ENCODE results near the gene CYP2A7.
"Not testable (repeated sequence)": the region's sequence is repeated elsewhere in the genome, so short reads cannot be mapped to it uniquely, and the experiment has no call there.

The CYP2A7 gene

DNA sequence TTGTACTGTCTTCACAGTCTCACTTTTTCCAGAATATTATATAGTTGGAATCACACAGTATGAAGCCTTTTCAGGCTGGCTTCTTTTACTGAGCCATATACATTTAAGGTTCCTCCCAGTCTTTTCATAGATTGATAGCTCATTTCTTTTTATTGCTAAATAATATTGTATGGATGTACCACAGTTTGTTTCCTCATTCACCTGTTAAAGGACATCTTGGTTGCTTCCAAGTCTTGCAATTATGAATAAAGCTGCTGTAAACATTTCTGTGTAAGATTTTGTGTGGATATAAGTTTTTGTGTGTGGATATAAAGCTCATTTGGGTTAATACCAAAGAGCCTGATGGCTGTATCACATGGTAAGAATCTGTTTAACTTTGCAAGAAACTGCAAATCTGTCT lies 24.5 kb upstream of the CYP2A7 start:
- H3K4me1 Mint-ChIP-seq = peaks cover 14% of the 10 kb centered on the region
- no peak for ATAC-seq
- DNase-seq (ENCODE audit: low spot score in 2 of 2) = no peak
- H3K9me3 Mint-ChIP-seq = no peaks in the 10 kb centered on the region
- no peak overlapping the region for H3K4me3 Mint-ChIP-seq
- H3K36me3 Mint-ChIP-seq = no peaks in the 10 kb centered on the region
- H3K27ac Mint-ChIP-seq = no peak overlapping the region

DNA sequence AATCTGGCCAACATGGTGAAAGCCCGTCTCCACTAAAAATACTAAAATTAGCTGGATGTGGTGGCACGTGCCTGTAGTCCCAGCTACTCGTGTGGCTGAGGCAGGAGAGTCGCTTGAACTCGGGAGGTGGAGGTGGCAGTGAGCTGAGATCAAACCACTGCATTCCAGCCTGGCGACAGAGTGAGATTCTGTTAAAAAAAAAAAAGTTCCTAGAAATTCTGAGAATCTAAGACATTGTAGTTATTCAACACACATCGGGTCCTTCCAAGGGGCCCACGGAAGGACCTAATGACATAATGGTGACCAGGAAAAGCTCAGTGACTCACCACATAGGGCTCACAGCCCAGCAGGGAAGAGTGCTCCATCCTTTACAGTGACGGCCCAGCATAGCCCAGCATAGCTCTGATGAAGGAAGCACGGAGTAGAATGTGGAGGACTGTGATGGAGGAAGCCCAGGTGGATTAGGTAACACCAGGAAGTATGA lies 22.7 kb upstream of the CYP2A7 start:
- H3K4me3 Mint-ChIP-seq; H3K9me3 Mint-ChIP-seq; ATAC-seq; H3K36me3 Mint-ChIP-seq; H3K27ac Mint-ChIP-seq; DNase-seq (ENCODE audit: low spot score in 2 of 2): not testable (repeated sequence)
- peaks cover 25% of the 10 kb centered on the region for H3K4me1 Mint-ChIP-seq

DNA sequence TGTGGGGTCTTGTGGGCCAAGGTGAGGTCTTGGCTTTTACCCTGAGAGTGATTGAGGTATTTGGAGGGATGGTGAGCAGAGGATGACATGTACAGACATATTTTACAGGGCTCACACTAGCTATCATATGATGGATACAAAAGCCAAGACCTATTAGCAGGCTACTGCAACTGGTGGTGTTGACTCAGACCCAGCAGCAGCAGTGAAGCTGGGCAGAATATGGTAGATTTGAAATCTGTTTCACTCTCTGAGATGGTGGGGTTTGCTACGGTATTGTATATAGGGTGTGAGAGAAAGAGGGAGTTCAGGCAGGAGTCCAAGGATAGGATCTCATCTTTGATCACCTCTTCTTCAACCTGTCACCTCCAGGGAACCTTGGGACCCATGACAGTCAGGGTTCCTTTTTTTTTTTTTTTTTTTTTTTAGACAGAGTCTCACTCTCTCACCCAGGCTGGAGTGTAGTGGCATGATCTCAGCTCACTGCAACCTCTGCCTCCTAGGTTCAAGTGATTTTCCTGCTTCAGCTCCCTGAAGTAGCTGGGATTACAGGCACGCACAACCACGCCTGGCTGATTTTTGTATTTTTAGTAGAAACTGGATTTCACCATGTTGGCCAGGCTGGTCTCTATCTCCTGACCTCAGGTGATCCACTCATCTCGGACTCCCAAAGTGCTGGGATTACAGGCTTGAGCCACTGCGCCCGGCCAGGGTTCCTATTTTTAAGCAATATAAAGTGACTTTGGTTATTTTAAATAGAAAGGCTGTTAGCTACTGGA lies 20.1 kb upstream of the CYP2A7 start:
- not testable (repeated sequence) for H3K9me3 Mint-ChIP-seq; H3K4me3 Mint-ChIP-seq; H3K36me3 Mint-ChIP-seq; DNase-seq (ENCODE audit: low spot score in 2 of 2); ATAC-seq; H3K27ac Mint-ChIP-seq
- peaks cover 13% of the 10 kb centered on the region for H3K4me1 Mint-ChIP-seq

DNA sequence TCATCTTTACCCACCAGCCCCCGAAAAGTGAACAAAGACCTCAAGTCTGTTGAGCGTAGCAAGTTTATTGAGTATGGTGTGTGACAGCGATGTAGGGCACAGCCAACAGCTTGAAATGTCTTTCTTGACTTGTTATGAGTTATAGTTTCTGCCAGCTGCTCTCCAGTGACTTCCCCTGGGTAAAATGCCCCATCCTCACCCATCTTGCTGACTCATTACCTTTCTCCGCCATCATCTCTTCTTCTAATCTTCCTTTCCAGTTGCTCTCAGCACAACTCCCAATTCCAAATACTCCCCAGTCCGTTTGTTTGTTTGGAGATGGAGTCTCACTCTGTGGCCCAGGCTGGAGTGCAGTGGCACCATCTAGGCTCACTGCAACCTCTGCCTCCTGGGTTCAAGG lies 18.5 kb upstream of the CYP2A7 start:
- H3K27ac Mint-ChIP-seq = peak overlapping the region; percentile 64
- not testable (repeated sequence) for H3K36me3 Mint-ChIP-seq; ATAC-seq; DNase-seq (ENCODE audit: low spot score in 2 of 2); H3K9me3 Mint-ChIP-seq; H3K4me3 Mint-ChIP-seq
- peaks cover 13% of the 10 kb centered on the region for H3K4me1 Mint-ChIP-seq

DNA sequence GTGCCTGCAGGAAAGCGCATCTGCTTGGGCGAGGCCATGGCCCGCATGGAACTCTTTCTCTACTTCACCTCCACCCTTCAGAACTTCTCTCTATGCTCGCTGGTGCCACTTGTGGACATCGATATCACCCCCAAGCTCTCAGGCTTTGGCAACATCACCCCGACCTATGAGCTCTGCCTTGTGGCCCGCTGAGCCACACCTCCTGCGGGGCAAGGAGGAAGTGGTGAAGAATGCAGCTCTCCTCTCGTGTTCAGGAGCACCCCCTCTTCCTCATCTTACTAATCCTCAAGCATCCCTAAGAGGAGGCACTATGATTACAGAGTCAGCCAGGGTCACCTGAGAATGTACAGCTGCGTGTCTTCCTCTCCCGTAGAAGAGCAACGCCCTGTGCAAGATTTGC lies 17.9 kb upstream of the CYP2A7 start:
- H3K4me3 Mint-ChIP-seq; H3K36me3 Mint-ChIP-seq; H3K9me3 Mint-ChIP-seq; DNase-seq (ENCODE audit: low spot score in 2 of 2): not testable (repeated sequence)
- Mint-ChIP-seq H3K27ac (peak overlapping the region; percentile 64), H3K4me1 (peaks cover 13% of the 10 kb centered on the region)
- ATAC-seq = peak; percentile 69

DNA sequence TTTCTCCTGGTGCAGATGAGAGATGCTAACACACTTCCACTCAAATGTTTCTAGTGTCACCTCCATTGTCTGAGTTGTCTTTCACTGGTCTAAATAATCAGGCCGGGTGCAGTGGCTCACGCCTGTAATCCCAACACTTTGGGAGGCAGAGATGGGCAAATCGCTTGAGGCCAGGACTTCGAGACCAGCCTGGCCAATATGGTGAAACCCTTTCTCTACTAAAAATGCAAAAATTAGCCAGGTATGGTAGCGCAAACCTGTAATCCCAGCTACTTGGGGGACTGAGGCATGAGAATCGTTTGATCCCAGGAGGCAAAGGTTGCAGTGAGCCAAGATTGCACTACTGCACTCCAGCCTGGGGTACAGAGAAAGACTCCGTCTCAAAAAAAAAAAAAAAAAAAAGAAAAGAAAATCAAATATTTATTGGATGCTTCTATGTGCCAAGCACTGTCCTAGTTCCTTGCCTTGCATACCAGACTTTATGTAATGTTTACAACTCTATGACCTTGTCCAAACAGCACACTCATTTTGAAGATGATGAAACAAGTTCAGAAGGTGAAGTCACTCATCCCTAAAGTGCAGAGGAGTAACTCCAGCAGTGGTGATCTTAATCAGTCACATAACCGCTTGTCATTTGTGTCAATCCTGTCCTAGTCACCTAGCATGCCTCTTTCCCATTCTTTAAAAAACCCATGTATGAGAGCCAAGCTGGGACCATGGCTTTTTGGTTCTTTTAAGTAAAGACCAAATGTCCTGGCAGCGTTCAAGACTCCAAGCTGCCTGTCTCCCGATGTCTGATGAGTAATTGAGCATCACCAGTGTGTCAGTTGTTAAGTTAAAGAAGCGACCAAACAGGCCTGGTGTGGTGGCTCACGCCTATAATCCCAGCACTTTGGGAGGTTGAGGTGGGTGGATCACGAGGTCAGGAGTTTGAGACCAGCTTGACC lies 15.1 kb upstream of the CYP2A7 start:
- H3K9me3 Mint-ChIP-seq; H3K36me3 Mint-ChIP-seq; H3K4me3 Mint-ChIP-seq; DNase-seq (ENCODE audit: low spot score in 2 of 2): not testable (repeated sequence)
- peak; percentile 89 for ATAC-seq
- H3K4me1 Mint-ChIP-seq = peaks cover 13% of the 10 kb centered on the region
- H3K27ac Mint-ChIP-seq = peak overlapping the region; percentile 18

DNA sequence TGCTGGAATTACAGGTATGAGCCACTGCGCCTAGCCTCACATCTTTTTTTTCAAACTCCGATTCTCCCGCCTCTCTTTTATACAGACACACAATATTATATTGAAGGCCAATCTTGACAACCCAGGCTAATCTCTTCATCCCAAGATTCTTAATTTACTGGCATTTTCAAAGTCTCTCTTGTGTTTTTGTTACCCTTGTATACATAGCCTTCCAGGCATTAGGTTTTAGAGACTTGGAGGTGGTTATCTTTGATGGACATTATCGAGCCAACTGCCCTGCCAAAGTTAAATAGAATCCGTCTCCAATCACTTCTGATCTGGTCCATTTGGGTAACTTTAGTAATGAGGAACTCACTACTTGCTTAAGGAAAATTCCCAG lies 14.4 kb upstream of the CYP2A7 start:
- no peak for ATAC-seq
- Mint-ChIP-seq H3K36me3 (no peaks in the 10 kb centered on the region), H3K4me3 (no peak overlapping the region), H3K27ac (peak overlapping the region; percentile 18), H3K4me1 (peaks cover 13% of the 10 kb centered on the region), H3K9me3 (no peaks in the 10 kb centered on the region)
- DNase-seq (ENCODE audit: low spot score in 2 of 2) = no peak

DNA sequence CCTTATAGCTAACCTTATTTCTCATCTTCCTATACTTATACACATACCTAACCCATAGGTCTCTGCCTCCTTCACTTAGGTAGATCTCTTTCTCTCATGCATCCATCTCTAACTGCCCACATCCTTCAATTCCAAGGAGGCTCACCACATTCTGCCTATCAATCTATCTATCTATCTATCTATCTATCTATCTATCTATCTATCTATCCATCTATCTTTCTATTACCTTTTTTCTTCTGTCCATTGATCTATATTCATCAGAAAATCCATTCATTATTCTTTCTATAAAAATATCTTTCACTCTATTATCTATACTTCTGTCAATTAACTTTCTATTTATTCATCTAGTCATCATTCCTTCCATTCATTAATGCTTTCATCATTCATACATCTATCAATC lies 11.1 kb upstream of the CYP2A7 start:
- Mint-ChIP-seq H3K9me3 (no peaks in the 10 kb centered on the region), H3K4me3 (no peak overlapping the region)

DNA sequence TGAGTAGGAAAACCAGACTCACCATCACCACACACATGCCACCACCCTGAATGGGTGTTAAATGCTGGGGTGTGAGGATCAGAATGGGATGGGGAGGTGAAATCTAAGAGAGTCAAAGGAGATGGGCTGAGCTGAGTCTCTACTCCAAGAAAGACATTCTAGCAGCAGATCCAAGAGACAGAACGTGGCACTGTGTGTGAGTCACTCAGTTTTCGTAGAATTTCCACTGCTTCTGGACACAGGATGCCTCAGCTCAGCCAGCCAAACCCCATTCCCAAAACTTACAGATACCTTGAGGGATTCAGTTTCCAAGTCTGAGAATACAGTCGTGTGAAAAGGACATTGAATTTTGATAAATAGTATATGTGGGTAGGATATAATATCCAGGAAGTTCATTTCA lies 7.3 kb upstream of the CYP2A7 start:
- Mint-ChIP-seq H3K27ac (no peak overlapping the region), H3K36me3 (no peaks in the 10 kb centered on the region), H3K4me3 (no peak overlapping the region), H3K4me1 (no peaks in the 10 kb centered on the region), H3K9me3 (no peaks in the 10 kb centered on the region)
- DNase-seq (ENCODE audit: low spot score in 2 of 2) = no peak
- ATAC-seq = no peak

More for the DNA sequence above, 11.1 kb upstream of the CYP2A7 start:
- DNase-seq (ENCODE audit: low spot score in 2 of 2) (no peak), ATAC-seq (no peak)
- H3K27ac Mint-ChIP-seq = no peak overlapping the region
- no peaks in the 10 kb centered on the region for H3K36me3 Mint-ChIP-seq
- no peaks in the 10 kb centered on the region for H3K4me1 Mint-ChIP-seq

DNA sequence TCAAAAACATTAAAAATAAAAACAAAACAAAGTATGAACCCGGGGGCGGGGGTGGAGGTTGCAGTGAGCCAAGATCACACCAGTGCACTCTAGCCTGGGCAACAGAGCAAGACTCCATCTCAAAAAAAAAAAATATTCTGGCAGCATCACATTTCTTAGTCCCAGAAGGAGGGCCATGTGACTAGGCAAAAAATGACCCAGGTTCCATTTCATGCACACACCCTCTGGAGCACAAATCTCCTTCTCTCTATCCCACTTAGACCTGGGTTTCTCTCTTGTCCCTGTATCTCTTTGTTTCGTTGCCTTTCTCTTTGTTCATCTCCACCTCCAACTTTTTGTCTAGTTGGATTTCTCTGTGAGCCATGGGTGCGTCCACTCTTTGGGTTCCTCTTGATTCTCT lies 6.2 kb upstream of the CYP2A7 start:
- Mint-ChIP-seq H3K27ac (no peak overlapping the region), H3K36me3 (no peaks in the 10 kb centered on the region), H3K9me3 (no peaks in the 10 kb centered on the region), H3K4me1 (no peaks in the 10 kb centered on the region), H3K4me3 (no peak overlapping the region)
- no peak for DNase-seq (ENCODE audit: low spot score in 2 of 2)
- ATAC-seq = no peak

DNA sequence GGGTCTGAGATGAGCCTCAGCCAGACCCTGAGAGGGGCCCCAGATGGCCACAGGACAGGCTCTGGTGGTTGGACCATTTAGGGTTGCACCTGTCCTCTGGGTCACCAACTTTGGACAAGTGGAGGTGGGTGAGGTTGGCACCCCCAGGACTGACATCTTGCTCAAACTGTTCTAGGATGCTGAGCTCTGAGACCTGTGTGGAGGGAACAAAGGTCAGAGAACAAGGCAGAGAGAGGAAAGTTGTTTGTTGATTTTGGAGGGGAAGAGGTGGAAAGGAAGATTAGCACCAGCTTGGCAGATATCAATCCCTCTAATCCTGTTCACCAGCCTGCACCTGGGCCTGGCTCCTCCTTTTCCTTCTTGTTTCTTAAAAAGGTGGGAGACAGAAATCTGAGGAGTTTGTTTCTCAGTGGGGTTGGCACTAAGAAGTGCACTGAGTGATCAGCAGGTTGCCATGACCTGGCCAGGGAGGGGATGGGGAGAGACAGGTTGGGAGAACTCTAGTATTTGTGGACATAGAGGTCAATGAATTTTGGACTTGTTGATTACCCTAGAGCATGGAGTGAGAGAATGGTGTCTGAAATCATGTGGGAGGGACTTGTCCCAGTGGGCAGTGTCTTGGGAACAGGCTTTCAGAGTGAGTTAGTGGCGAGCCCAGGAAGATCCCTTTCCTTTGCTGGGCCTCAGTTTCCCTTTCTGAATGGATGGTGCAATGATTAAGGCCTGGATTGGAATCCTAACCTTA lies 2.3 kb upstream of the CYP2A7 start:
- not testable (repeated sequence) for H3K4me1 Mint-ChIP-seq; H3K27ac Mint-ChIP-seq; H3K36me3 Mint-ChIP-seq; DNase-seq (ENCODE audit: low spot score in 2 of 2); ATAC-seq; H3K4me3 Mint-ChIP-seq; H3K9me3 Mint-ChIP-seq

DNA sequence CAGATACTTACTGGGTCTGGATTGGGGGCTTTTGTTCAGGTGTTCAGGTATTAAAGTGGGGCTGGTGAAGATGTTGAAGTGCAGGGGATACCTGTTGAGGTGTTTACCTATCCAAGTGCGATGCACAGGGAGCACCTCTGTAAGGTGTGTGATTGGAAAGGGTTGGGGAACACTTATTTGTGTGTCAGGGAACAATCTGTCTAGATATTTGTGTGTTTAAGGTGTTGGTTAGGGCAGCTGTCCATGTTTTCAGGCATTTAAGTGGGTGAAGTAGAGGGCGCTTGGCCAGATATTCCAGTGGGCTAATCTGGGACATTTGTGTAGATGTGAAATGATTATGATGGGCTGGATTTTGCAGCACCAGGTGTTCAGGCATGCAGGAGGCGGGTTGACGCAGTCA lies 2.7 kb downstream of the CYP2A7 start:
- not testable (repeated sequence) for ATAC-seq; H3K36me3 Mint-ChIP-seq; H3K4me3 Mint-ChIP-seq; DNase-seq (ENCODE audit: low spot score in 2 of 2); H3K9me3 Mint-ChIP-seq
- Mint-ChIP-seq H3K4me1 (peaks cover 26% of the 10 kb centered on the region), H3K27ac (peak overlapping the region; percentile 15)

DNA sequence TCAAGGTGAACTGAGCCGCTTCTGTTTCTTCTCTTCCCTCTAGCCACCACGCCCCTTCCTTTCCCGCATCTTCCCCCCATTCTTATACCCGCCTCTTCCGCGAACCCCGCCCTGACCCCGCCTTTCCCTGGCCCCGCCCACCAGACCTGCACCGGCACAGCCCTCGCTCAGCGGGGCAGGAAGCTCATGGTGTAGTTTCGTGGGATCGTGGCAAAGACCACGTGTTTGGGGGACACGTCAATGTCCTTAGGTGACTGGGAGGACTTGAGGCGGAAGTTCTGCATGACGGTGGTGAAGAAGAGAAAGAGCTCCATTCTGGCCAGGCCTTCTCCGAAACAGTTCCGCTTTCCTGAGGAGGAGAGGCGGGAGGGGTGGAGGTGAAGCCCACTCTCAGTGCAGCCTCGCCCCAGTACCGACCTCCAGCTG lies 6.5 kb downstream of the CYP2A7 start:
- peak overlapping the region; percentile 63 for H3K4me3 Mint-ChIP-seq
- H3K4me1 Mint-ChIP-seq = peaks cover 20% of the 10 kb centered on the region
- DNase-seq (ENCODE audit: low spot score in 2 of 2) (peak; percentile 73 to 92), ATAC-seq (peak; percentile 98)
- H3K9me3 Mint-ChIP-seq, H3K36me3 Mint-ChIP-seq: not testable (repeated sequence)
- peak overlapping the region; percentile 72 for H3K27ac Mint-ChIP-seq

DNA sequence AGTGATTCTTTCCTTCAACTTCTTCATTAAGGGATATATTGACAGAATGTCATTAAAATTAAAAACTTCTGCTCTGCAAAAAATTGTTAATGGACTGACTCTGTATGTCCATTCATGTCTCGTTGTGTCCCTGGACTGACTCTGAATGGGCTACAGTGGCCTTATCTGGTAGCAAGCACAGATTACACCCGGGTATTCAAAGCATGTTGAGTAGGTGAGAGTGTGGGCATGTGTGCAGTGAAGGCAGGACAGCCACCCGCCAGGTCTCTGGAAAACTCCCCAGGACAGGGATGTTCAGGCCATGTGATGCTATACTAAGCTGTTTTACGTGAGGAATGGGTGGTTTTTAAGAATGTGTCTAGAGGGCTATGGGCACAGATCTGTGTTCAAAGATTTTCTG lies 7.2 kb downstream of the CYP2A7 start:
- H3K27ac Mint-ChIP-seq = peak overlapping the region; percentile 72
- peaks cover 20% of the 10 kb centered on the region for H3K4me1 Mint-ChIP-seq
- peak overlapping the region; percentile 63 for H3K4me3 Mint-ChIP-seq
- not testable (repeated sequence) for H3K36me3 Mint-ChIP-seq; DNase-seq (ENCODE audit: low spot score in 2 of 2); H3K9me3 Mint-ChIP-seq; ATAC-seq

DNA sequence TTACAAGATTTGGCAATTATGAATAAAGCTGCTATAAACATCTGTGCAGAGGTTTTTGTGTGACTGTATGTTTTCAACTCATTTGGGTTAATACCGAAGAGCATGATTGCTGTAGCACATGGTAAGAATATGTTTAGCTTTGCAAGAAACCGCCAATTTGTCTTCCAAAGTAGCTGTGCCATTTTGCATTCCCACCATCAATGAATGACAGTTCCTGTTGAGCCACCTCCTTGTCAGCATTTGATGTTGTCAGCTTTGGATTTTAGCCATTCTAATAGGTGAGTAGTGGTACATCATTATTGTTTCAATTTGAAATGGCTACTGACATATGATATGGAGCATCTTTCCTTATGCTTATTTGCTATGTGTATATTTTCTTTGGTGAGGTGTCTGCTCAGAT lies 8.2 kb downstream of the CYP2A7 start:
- not testable (repeated sequence) for H3K9me3 Mint-ChIP-seq; H3K4me3 Mint-ChIP-seq; ATAC-seq; H3K36me3 Mint-ChIP-seq; DNase-seq (ENCODE audit: low spot score in 2 of 2); H3K27ac Mint-ChIP-seq
- H3K4me1 Mint-ChIP-seq = peaks cover 20% of the 10 kb centered on the region
